Activated CD8-positive, alpha-beta memory T cell treated with anti-CD3 and anti-CD28 coated beads for 48 hours (primary cell): Measurements from ENCODE around the gene CEP170B.
"Not testable (repeated sequence)": the region's sequence is repeated elsewhere in the genome, so short reads cannot be mapped to it uniquely, and the experiment has no call there.

Experiments
- DNase-seq, 3 experiments: peaks; one replicate each; pipeline ENCODE4 v3.0.0-alpha.2; 2020; ENCODE audit warnings: low read depth in 2 of 3, low spot score in 2 of 3

Gene CEP170B

GRCh38 chr14:104843442-104844305 lies 21.4 kb upstream of the CEP170B start:
- DNase-seq, result no peak

DNA sequence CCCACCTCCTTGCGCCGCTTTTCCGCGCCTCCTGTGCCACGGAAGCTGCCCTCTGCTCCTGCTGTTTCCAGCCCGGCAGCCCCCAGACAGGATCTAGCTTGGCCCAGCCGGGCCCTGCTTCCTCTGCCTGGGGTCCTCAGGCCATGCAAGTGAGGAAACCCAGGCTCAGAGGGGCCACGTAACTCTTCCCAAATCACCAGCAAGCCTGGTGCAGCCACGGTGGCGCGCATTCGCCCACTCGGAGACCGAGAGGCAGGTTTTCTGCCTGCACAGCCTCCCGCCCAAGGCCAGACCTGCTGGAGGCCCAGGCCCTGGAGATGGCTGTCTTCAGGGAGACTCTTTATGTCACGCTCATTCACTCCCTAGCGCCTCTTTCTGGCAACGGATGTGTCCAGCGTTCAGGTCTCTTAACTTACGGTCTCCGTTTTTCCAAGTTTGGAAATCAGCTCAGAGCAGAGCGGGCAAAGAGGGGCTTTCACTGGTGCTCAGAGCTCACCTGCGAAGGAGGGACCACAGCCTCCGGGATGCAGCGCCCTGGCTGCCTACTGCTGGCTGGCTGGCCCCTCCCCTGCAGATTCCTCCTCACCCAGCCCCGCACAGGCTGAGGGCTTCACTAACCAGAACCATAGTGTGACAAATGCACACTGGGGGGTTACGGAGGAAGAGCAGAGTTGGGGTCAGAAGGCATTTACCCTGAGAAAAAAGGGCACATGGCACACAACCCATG lies 20.6 kb upstream of the CEP170B start:
- DNase-seq, result no peak

GRCh38 chr14:104845033-104845666 lies 19.9 kb upstream of the CEP170B start:
- no peak for DNase-seq

- no peak for DNase-seq
Observed at GRCh38 chr14:104845834-104846441, 19.1 kb upstream of the CEP170B start.

DNA sequence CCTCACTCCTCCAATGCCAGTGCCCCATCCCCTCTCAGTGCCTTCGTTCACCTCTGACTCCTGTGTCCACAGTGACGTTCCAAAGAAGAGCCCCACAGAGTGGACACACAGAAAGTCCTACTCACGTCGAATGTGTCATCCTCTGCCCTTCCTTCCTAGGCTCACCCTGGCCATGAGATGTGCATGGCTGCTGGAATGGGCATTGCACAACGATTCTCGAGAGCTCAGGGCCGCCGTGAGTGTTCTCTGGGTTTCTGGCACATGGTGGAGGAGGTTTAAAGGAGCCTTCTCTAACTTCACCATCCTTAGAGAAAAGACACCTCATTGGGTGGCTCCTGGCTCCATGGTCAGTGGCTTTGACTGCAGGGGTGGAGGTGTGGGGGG lies 12.8 kb upstream of the CEP170B start:
- DNase-seq, result no peak

DNA sequence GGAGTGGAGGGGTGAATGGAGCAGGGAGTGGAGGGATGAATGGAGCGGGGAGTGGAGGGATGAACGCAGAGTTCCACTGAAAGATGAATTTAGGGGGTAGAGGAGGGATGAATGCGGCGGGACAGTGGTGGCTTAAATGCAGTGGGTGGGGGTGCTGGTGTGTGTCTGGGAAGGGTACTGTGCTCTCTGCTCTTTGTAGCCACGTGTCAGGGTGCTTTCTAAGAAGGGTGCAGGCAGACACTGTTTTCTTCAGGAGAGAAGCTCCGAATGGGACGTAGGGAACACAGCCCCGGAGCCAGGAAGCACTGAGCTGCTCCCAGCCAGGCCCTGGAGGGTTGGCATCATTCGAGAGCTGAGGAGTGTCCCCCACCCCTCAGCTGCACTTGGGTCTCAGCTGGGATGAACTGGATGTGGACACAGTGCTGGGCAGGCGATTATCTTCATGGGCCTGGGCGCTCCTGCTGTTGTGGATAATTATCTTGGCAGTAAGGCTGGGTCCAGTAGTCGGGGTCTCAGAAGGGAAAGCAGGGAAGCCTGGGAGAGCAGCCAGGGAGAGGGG lies 9.5 kb upstream of the CEP170B start:
- no peak for DNase-seq

- no peak for DNase-seq
Observed at GRCh38 chr14:104856157-104856868, 8.8 kb upstream of the CEP170B start.

GRCh38 chr14:104856869-104857860 lies 7.9 kb upstream of the CEP170B start:
- DNase-seq, result no peak

DNA sequence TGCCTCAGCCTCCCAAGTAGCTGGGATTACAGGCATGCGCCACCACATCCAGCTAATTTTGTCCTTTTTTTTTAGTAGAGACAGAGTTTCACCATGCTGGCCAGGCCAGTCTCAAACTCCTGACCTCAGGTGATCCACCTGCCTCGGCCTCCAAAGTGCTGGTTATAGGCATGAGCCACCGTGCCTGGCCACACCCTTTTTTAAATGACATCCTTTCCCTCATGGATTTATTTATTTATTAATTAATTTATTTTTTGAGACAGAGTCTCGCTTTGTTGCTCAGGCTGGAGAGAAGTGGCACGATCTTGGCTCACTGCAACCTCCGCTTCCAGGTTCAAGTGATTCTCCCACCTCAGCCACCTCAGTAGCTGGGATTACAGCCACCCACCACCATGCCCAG lies 7.1 kb upstream of the CEP170B start:
- not testable (repeated sequence) for DNase-seq

- DNase-seq, result no peak
Observed at GRCh38 chr14:104858811-104859426, 6.1 kb upstream of the CEP170B start.

DNA sequence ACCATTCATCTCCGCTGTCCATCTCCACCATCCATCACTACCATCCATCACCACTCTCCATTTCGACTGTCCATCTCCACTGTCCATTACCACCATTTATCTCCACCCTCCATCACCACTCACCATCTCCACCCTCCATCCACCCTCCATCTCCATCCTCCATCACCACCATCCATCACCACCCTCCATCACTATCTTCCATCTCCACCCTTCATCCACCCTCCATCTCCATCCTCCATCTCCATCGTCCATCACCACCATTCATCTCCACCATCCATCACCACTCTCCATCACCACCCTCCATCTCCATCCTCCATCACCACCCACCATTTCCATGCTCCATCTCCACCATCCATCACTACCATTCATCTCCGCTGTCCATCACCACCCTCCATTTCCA lies 5.2 kb upstream of the CEP170B start:
- no peak for DNase-seq

DNA sequence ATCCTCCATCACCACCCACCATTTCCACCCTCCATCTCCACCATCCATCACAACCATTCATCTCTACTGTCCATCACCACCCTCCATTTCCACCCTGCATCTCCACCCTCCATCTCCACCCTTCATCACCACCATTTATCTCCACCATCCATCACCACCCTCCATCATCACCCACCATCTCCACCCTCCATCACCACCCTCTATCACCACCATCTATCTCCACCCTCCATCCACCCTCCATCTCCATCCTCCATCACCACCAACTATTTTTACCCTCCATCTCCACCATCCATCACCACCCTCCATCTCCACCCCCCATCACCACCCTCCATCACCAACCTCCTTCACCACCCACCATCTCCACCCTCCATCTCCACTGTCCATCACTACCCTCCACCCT lies 4.7 kb upstream of the CEP170B start:
- DNase-seq, result no peak

- no peak for DNase-seq
Observed at GRCh38 chr14:104863131-104863862, 1.8 kb upstream of the CEP170B start.

- no peak for DNase-seq
Observed at GRCh38 chr14:104863923-104864266, 1.2 kb upstream of the CEP170B start.

DNA sequence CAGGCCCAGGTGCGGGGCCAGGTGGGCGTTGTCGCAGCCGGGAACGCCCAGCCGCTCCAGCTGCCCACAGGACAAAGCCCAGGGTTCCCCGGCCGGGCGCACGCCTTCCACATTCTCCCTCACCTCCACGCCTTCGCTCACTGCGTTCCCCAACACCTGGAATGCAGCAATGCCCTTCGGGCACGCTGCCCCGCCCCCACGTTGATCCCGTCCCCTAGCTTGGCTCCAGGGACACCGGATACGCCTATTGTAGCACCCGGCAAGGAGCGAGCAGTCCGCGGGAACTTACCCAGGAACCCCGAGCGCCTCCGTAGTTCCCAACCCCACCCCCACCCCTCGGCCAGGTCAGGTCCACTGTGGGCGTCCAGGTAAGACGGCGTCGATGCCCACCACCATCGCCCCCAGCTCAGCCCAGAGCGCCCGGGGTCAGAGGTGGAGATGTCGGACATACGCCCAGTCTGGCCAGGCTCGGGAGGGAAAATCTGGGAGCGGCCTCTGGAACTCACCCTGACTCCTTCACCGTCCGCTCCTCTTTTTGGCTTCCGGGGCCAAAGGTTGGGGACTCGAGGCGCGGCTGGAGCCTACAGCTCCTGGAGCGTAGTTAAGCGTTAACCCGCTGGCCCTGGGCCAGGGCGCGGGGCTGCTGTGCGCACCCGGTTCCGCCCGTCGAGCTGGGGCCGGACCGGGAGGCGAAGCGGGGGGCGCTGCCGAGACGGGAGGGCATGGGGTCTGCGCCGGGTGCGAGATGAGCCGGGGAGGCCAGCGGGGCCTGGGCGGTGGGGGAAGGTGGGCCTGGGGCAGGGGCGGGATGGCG lies 594 bp upstream of the CEP170B start:
- DNase-seq, result no peak

GRCh38 chr14:104865631-104866441 lies 768 bp downstream of the CEP170B start:
- no peak for DNase-seq
